CD4-positive, alpha-beta T cell treated with Interleukin-6 at 100 ng/mL for 8 hours (primary cell): ENCODE results near the gene PTPN23.

Experiments
- DNase-seq: peaks from one replicate; pipeline ENCODE4 v3.0.0-alpha.2; 2020; ENCODE audit warnings: mixed read lengths, low spot score

PTPN23 gene

GRCh38 chr3:47420511-47421484 is 40.0 kb downstream of the PTPN23 start:
- DNase-seq: peak; percentile 87

- DNase-seq: no peak
Observed at GRCh38 chr3:47421741-47422649, 41.2 kb downstream of the PTPN23 start.

- DNase-seq: no peak
Observed at GRCh38 chr3:47422743-47423142, 41.9 kb downstream of the PTPN23 start.

DNA sequence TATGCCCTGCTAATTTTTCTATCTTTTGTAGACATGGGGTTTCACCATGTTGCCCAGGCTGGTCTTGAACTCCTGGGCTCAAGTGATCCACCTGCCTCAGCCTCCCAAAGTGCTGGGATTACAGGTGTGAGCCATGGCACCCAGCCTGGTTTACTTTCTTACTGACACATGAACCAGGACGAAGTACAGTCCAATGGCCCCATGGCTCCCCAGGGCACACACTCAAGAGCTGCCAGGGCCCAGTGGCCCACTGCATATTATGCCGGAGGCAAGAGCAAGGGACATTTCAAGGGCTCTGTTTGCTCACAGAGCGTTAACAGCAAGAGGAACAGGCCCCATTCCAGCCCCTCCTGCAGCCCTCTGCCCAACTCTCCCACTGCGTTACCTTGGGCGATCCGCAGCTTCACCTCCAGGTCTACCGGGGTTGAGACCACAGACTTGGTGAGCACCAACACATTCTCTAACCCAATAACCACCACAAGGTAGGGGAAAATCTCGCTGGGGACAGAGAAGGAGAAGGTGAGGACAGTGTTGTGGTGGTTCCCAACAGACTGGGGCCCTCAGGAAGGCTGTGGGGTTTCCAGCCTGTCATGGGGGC is 42.8 kb downstream of the PTPN23 start:
- DNase-seq: no peak

DNA sequence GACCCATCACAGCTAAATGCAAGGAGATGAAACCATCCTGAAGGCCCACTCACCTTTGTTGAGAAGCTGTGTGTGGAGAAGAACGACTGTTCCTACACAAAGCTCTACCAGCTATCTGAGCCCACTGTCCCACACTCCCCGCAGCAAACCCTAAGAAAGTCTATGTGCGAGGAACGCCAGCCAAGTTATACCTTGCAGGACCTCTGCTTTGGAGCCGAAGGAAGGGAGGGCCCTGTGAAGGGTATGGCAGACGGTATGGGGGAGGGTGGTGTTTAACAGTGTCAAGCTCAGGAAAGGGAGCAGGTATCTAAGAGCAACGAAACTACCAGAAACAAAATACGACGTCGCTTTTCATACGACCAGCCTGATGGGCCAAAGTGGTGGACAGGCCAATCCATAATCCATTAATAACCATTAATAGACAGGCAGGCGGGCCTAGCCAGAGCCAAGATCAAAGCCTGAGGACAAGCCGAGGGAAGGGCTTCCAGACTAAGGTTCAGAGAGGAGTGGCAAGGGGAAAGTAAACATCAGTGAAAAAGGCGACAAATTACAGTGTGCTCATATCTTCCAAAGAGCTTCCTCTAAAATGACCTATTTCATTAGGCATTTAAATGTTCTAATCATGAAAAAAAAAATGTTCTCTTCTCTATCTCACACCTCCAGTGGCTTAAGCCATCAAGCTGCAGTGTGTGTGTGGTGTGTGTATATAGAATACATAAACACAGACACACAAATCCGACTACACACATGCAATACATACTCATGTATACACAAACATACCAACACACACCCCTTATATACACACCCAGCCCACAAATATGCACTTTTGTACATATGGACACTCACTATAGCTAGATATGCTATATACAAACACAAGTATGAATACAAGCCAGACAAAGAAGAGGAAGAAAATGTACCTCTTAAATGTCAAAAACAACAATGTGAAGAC is 43.9 kb downstream of the PTPN23 start:
- no peak for DNase-seq

DNA sequence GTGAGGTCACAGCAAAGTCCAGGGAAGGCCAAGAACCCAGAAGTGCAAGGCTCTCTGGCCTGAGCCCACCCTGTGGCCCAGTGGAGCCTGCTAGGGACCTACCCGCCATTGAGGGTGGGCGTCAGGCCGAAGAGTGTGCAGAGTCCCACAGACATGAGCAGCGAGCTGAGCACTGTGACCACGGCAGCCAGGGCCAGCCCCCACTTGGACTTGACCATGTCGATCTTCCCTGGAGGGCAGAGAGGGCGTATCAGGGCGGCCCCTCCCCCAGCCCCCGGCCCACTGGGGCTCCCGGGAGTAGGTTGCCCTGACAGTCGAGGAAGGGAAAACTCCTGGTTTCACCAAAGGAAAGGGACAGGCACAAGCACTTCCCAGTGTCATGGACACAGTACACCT is 44.6 kb downstream of the PTPN23 start:
- no peak for DNase-seq

DNA sequence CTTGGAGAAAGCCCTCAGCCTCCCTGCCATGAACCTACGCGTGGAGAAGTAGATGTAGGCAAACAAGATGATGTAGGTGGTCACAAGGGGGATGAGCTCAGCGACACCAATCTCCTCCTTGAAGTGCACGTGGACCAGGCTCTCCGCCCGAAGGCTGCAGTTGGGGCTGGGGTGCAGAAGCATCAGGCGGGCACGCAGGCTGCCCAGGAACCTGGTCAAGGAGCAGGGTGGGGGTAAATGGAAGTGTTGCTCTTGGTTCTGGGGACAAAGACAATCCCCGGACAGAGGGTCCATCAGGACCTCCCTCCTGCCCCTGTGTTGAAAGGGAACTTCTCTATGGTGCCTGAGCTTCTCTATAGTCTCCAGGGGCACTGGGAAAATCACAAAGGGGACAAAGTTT is 45.1 kb downstream of the PTPN23 start:
- no peak for DNase-seq

- DNase-seq: no peak
Observed at GRCh38 chr3:47427866-47428265, 47.0 kb downstream of the PTPN23 start.

DNA sequence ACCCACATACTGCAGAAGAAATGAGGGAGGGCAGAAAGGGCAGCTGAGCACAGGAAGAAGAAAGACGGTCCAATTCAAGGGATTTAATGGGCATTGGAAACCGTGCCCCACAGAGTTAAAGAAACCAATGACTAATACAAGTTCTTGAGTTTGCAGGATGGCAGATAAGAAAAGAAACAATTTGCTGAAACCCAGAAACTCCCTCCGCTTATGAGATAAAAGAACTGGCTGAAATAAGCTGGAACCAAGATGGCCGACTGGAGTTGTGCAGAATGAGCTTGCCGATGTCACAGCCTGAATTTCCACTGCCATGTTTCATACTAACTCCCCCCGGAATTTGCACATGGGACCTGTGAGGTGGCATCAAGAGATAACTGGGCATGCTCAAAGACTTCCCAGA is 47.8 kb downstream of the PTPN23 start:
- DNase-seq: no peak

GRCh38 chr3:47429476-47430270 is 48.9 kb downstream of the PTPN23 start:
- DNase-seq: no peak

DNA sequence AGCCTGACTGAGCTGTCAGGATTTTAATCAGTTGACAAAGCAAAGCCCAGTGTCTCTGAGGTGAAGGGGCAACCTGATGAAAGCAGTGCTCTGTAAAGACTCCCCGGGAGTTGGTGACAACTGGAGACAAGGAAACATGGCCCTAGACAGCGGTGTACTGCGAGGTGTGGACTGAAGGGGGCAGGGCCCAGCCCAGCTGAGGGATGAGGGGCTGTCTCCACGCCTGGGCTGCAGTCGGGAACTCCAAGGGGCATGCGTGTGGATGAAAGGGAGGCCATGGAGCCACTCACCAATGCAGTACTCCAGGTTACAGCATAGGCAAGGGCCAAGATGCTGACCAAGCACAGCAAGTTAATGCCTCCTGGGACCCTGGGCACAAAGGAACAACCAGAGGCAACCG is 49.8 kb downstream of the PTPN23 start:
- no peak for DNase-seq

- no peak for DNase-seq
Observed at GRCh38 chr3:47431225-47431624, 50.4 kb downstream of the PTPN23 start.

GRCh38 chr3:47432673-47433072 is 51.9 kb downstream of the PTPN23 start:
- DNase-seq: no peak

GRCh38 chr3:47433796-47434195 is 53.0 kb downstream of the PTPN23 start:
- no peak for DNase-seq

DNA sequence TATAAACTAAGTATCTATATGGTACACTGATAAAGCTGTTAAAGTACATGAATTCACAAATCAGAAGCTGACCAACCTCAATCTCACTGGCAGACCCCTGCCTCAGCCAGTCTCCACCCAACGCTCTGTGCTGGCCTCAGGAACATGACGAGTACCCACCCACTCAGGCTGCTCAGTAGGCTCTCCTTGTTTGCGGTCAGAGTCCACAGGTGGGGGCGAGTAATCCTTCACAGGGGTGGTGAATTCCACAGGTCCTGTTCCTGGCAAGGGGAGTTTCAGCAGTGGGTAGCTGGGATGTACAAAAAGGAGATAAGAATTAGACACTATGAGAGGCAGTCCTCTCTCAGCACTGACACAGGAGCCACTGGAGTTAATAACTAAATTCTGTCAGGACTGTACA is 54.0 kb downstream of the PTPN23 start:
- no peak for DNase-seq

DNA sequence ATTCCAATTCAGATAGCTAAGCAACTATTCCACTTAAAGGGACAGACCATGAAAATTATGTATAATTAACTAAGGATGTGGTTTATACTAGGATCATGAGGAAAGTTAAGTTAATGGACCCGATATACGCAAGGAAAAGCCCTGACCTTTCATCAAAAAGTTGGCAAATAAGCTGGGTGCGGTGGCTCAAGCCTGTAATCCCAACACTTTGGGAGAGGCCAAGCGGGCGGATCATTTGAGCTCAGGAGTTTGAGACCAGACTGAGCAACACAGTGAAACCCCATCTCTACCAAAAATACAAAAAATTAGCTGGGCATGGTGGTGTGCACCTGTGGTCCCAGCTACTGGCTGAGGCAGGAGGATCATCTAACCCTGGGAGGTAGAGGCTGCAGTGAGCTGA is 55.4 kb downstream of the PTPN23 start:
- no peak for DNase-seq

DNA sequence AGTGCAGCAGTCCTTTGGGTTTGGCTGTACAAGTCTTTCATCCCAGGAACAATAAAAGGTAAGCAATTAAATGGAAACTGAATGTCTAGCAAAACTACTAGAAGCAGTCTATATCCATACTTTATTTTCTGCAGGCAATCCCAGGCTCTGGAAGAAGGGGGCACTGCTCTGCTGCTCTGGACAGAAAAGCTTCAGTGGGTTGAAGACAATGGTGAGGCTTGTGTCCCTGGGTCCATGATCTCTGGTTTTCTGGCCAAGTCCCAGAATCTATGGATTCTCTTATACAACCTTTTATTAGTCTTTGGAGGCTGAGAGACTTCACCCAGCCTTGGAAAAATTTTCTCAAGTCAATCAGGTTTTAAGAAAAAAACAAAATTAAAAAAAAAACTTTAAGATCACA is 59.3 kb downstream of the PTPN23 start:
- no peak for DNase-seq

DNA sequence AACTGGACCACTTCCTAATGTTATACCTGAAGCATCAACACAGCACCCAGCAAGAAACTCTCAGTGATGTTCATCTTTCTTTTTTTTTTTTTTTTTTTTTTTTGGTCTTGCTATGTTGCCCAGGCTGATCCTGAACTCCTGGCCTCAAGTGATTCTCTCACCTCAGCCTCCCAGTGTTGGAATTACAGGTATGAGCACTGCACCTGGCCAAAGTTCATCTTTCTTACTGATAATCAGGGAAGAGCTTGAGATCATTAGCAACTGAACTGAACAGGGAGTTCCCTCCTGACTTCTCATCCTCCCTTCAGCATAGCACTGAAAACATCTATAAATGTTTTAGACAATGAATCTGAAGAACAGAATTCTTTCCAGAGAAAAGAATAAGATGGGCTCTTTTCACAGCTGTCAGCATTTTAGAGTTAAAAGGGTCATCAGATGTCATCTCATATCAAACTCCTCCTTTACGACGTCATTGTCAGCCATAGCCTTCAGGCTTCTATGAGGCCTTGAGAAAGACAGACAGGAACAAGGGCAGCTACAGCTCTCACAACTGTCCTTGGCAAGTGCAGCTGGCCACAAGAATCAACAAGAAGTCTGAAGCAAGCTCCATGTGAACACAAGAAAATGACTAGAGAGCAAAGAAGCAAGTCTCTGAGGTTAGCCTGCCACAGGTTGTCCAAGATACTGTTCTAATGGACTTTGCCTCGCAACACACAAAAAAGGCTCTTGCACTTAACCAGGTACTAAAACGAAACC is 61.2 kb downstream of the PTPN23 start:
- DNase-seq: no peak

- DNase-seq: no peak
Observed at GRCh38 chr3:47443611-47443995, 62.8 kb downstream of the PTPN23 start.

DNA sequence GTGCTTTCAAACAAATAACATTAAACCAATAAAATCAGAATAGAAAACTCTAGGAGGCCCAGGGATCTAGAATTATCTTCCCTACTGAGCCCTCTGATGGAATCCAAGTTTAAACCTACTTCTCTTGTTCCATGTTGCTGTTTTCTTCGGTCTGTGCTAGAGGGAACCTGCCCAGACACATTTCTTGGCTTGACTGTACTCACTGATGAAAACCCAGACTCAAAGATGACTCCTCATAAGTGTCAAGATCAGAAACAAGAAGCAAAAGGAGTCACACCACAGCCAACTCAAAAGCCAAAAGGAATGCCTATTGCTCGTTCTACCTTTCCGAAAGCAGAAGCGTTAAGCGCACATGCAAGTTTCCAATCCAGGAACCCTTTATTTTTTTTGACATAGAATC is 63.3 kb downstream of the PTPN23 start:
- no peak for DNase-seq
